Stimulated activated CD4-positive, alpha-beta T cell treated with anti-CD3 and anti-CD28 coated beads, Interleukin-15, amount 100 ng/mL, for 24 hours (primary cell): Measurements from ENCODE around the gene MYO6.
"Not testable (repeated sequence)": the region's sequence is repeated elsewhere in the genome, so short reads cannot be mapped to it uniquely, and the experiment has no call there.

Experiments used
- DNase-seq: peaks from one replicate; pipeline ENCODE4 v3.0.0-alpha.2; 2020

MYO6 gene

GRCh38 chr6:75893776-75894152, 144.7 kb downstream of the MYO6 start:
- no peak for DNase-seq

GRCh38 chr6:75896526-75896925, 147.5 kb downstream of the MYO6 start:
- DNase-seq: no peak

DNA sequence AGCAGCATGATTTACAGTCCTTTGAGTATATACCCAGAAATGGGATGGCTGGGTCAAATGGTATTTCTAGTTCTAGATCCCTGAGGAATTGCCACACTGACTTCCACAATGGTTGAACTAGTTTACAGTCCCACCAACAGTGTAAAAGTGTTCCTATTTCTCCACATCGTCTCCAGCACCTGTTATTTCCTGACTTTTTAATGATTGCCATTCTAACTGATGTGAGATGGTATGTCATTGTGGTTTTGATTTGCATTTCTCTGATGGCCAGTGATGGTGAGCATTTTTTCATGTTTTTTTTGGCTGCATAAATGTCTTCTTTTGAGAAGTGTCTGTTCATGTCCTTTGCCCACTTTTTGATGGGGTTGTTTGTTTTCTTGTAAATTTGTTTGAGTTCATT, 151.2 kb downstream of the MYO6 start:
- not testable (repeated sequence) for DNase-seq

GRCh38 chr6:75905129-75905528, 156.1 kb downstream of the MYO6 start:
- not testable (repeated sequence) for DNase-seq

- DNase-seq: no peak
Observed at GRCh38 chr6:75906871-75907270, 157.8 kb downstream of the MYO6 start.

DNA sequence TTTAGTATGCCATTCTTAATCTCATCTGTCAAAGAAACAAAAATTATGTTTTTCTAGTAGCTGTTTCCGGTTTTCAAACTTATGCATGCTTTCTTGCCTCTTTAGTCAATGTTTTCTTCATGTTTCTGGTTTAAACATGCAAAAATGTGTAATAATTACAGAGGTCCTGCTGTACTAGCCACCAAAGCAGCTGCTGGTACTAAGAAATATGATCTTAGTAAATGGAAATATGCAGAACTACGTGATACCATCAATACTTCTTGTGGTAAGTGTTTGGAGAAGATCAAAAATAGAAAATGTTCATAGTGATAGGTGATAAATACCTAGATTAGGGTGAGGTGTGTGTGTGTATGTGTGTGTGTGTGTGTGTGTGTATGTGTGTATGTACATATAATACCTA, 158.4 kb downstream of the MYO6 start:
- no peak for DNase-seq

DNA sequence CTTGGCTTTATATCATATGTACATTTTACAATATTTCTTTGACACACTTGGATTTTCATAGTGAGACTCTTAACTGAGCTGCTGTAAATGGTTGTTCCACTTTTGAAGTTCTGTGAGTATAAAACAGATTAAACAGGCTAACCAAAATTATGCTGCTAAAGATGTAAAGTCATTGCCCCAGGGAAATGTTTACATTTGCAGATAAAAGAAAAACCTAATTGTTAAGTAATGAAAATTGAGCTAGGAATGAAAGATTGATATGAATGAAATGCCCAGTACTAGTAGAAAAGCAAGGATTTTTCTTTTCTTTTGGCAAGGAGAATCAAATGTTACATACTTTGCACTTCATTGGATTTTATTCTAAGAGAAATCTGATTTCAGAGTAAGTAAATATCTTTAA, 164.0 kb downstream of the MYO6 start:
- no peak for DNase-seq

DNA sequence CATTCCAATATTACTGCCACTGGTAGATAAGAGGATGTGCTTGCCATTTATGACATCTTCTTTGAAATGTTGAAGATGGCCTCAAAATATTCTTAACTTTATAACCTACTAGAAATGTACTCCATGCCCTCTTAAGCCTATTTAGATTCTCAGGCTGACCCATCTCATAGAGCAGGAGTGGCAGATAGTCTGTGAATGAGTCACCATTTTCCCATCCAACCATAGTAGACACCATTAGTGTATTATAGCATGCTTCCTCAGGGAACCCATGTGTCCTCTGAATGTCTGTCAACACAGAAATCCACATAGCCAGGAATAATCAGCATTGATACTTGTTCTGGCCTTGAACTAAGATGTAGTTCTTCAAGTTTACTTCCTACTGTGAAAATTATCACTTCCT, 173.2 kb downstream of the MYO6 start:
- DNase-seq: no peak

DNA sequence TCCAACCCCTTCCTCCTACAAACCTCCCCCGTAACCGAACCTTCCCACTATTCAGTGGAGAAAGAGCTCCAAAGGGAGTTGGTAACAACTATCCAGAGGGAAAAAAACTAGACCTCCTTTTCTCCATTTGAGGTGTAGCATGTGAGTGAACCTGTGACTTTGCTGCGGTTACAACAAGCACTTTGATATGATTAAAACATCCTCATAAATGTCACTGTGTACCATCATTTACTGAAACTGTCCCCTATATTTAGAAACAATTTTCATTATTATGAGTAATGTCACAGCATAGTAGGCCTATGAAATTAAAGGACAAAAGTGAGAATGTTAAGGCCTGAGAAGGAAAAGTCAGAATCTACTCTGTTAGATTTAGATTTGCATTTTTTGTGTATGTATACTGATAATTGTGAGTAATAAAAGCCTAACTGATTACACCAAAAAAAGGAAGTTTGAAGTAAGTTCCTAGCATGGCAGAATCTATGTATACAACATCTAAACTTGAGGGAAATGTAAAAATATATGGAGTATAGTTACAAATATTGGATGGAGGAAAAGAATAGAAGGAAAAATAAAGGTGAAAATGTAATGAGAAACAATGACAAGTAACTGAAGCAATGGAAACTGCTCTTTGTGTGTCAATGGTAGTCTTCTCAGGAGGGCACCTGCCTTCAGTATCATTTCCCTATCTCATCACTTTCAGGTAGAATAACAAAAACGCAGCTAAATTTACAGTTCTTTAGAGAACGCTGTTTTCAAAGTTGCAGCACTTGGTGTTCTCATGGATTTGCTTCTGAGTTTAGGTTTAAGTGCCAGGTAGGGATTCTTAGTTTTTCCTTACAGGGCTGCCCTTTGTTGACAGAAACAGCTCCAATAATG, 177.5 kb downstream of the MYO6 start:
- DNase-seq: no peak

DNA sequence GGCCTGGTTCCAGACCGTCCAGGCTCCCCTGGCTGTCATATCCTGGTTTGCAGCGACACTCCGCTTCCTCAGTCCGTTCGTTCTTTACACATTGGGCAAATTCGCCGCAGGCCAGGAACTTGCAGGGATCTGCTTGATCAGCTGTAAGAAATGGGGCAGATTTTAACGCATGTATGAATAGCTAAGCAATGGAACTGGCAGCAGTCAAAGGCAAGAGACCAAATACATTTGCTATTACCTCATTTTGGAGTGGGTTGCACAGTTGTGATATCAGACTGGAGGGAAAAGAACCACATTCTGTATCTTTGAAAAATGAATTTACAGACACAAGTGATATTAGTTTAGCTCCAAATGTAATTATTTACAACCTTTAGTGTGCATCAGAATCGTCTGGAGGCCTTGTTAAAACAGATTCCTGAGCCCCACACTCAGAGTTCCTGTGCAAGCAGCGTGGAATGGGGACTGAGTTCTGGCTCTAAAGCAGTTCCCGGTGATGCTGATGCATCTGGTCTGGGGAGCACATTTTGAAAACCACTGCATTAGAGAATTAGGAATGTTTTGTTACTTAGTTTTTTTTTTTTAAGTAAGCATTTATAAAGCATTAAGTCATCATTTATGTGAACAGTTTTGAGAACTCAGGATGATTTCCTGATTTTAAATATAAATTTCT, 182.1 kb downstream of the MYO6 start:
- DNase-seq: no peak

- DNase-seq: peak; percentile 9
Observed at GRCh38 chr6:75932067-75932466, 183.0 kb downstream of the MYO6 start.

- DNase-seq: no peak
Observed at GRCh38 chr6:75933387-75933975, 184.4 kb downstream of the MYO6 start.

DNA sequence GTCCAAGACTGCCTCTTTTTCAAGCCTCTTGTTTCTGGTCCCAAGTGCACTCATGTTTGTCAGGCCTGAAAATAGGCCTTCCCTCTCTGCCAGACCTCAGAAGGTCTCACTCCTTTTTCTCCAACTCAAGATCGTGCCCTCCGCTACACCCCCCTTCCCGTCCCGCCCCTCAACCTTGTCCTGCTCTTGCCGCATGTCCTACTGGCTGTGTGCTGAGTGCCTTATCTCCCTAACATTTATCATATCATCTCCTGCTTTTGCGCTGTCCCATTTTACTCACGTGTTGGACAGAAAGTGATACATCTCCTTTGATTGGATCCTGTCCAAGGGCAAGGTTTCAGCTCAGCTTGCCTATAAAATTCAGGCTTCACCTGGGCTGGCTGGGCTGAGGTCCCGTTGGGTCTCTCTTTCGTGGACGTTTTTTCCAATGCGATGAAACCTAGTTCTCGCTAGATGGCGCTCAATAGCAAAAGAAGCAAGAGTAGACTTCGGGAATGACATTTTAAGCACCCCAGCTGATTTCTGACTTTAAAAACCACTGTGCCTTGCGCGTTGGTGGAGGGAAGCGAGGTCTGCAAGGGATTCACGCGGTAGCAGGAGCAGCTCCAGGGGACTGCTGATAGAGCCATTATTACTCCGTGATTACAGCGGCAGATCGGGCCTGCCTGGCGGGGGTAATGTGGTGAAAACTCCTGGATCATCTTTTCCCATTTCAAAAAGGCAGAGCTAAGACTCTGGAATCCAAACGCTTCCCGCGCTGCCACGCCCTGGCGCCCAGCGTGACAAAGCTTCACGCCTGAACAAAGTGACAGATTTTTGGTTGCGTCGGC, 185.8 kb downstream of the MYO6 start:
- peak; percentile 25 for DNase-seq

DNA sequence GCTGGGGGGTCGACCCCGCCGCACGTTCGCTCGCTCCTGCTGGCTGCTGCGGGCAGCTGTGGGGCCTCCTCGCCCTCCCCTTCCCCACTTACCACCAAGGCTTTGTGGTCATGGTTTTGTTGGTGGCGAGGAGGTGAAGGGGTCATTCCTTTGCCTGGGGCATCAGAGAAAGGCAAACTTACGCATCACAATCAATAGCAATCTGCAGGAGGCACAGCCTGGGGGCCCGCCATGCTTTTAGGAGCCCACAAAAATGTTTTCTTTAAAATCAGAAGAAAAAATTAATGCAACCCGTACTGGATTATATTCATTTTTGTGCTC, 186.4 kb downstream of the MYO6 start:
- DNase-seq: no peak

DNA sequence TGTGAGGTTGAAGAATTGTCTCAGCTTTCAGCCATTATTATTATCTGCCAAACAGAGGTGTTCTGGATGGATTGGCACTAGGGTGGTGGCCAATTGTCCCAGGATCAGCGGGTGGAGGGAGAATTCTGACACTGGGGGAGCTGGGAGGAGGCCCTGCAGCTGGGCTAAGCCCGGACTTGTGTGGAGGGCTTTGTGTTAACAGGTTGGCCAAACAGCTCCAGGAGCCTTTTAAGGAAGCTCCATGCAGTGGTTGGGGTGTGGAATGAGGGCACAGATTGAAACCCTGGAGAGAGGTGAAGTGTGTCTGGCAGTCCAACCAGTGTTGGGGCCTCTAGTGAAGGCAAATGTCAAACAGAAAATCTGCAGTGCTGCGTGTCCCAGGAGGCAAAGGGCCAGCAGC, 187.6 kb downstream of the MYO6 start:
- no peak for DNase-seq

- DNase-seq: no peak
Observed at GRCh38 chr6:75937846-75938245, 188.8 kb downstream of the MYO6 start.

GRCh38 chr6:75940564-75940963, 191.5 kb downstream of the MYO6 start:
- DNase-seq: no peak

GRCh38 chr6:75941509-75941908, 192.5 kb downstream of the MYO6 start:
- no peak for DNase-seq

DNA sequence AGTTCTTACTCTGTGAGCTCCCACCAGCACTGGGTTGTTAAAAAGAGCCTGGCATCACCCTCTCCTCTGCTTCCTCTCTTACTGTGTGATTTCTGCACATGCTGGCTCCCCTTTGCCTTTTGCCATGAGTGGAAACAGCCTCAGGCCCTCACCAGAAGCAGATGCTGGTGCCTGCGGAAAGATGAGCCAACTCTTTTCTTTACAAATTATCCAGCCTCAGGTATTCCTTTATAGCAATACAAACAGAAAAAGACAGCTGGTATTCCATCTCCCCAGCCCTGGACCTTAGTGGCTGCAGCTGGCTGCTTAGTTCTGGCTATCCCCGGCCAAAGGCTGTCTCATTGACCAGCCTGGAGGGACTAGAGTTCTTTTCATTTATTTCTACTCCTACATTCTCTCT, 194.3 kb downstream of the MYO6 start:
- no peak for DNase-seq

DNA sequence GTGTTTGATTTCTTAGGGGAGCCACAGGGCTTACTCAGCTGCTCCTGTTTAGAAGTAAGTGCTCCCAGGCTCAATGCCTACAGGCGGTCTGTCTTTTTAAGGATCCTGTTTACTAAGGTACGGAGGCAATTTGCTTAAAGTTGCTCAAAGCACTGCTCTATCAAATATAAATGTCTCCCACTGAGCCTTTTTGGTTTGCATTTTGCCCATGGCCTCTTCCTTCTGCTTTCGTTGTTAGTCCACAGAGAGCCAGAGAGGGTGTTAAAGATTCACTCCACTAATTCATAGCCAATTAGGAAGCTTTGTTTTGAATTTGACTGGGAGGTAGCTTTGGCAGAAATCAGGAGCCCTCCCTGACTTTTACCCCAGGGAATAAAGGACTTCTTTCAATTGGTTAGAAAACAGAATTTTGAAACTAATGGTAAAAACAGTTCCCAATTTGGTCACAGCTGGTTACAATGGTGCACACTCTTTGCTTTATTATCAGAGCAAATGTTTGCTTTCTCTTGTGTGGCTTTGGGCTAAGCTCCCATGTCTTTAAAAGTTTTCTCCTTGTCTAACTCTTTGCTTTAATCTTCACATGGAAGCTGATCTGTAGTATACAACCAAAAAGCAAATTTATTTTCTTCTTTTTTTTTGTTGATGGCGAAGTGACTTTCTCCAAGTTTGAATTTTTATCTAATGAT, 197.2 kb downstream of the MYO6 start:
- DNase-seq: no peak

DNA sequence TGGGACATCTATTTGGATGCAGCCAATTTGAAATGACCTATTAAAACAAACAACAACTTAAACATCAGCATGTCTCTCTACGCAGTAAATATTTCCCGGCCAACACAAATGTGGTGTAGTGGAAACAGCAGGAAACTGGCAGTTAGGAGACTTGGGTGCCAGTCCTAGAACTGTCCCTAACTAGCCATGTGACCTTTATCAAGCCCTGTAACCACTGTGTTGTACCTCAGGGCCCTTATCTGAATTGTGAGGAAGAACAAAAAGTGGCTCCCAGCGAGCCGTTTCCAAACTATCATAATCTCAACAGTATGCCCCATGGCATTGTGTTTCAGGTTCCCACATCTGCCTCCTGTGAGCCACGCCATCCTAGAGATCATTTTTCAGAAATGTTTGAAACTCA, 198.9 kb downstream of the MYO6 start:
- DNase-seq: no peak

- no peak for DNase-seq
Observed at GRCh38 chr6:75952128-75952527, 203.1 kb downstream of the MYO6 start.

DNA sequence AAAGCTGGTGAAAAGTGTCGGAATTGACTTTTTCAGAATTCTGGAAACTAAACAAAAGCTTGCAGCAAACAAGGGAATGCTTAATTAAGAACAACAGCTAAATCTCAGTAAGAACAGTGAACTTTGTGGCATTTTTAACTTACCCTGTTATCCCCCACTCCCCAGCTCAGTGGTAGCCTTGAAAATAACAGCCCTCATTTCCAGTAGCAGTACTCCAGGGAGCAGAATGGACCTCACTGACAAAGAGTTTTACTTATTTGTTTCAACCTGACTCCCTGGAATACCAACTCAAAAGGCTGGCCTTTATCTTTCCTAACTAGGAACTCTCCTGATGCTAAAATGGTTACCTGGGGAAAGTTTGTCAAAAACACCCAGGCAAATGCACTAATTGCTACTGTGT, 214.5 kb downstream of the MYO6 start:
- DNase-seq: no peak
